Pancreas (tissue), 10 donors: ENCODE results near the gene ZNF93. TPM values are rescaled to one million over a fixed set of nuclear protein-coding genes. Genes with fewer than 3 reads are reported as not detected.
"Not testable (repeated sequence)": the region's sequence is repeated elsewhere in the genome, so short reads cannot be mapped to it uniquely, and the experiment has no call there.

Source experiments
- ATAC-seq, 4 donors: fragments of 200-7000 bp; cut with Tn5 transposase; one replicate each; pipeline versions ENCODE4 v1.8.0 to v1.9.1; 2020; ENCODE audit warnings: mild to moderate bottlenecking in 4 of 4, moderate library complexity in 4 of 4
- DNase-seq, 6 donors: peaks; one replicate each; pipeline ENCODE4 v3.0.0-alpha.2; 2020
- FAIRE-seq: peaks from 2 replicates; lab custom pipeline; 2012; peaks lifted over from hg19 to GRCh38; lab: Jason Lieb, UNC
- H3K27ac ChIP-seq, 4 donors: fragments of 200-600 bp; sonication (generic); 1 replicate in 3 of 4; 2 replicates in 1 of 4; pipeline versions ENCODE4 v1.5.0 to v1.8.0; 2020
- H3K27me3 ChIP-seq, 4 donors: fragments of 200-600 bp; one replicate each; pipeline ENCODE4 v1.8.0; 2021
- H3K36me3 ChIP-seq, 3 donors: fragments of 200-600 bp; sonication (generic) in 1 of 3; one replicate each; pipeline versions ENCODE4 v1.5.0 to v1.8.0; 2020 to 2021
- H3K4me1 ChIP-seq, 3 donors: fragments of 200-600 bp; one replicate each; pipeline ENCODE4 v1.8.0; 2021
- H3K4me3 ChIP-seq, 4 donors: fragments of 200-600 bp; sonication (generic) in 2 of 4; one replicate each; pipeline versions ENCODE4 v1.5.0 to v1.8.0; 2020 to 2021
- H3K9me3 ChIP-seq, 4 donors: fragments of 200-600 bp; one replicate each; pipeline ENCODE4 v1.8.0; 2021
- CTCF ChIP-seq, 4 donors: fragments of 200-600 bp; sonication (generic) in 3 of 4; IDR thresholded peaks; one replicate each; pipeline versions ENCODE4 v1.5.0 to v1.8.0; 2021; ENCODE audit warnings: antibody characterized with exemption in 4 of 4
- WGBS, 2 donors: extraction: QIAGEN DNeasy Blood & Tissue Kit; methylation state at CpG; one replicate each; pipeline ENCODE4 v1.1.7; 2013; 5-methylcytosine and 5-hydroxymethylcytosine counted together
- intact Hi-C, 3 donors: fragments of 100-400 bp; cut with DNase I; formaldehyde crosslinking; loops; one replicate each; pipeline versions ENCODE4 v1.11.1 to v1.14.2; 2022
- polyA plus RNA-seq, 2 donors: library from polyadenylated mRNA; stranded (reverse); fragments of 200-250 nt; gene quantifications; one replicate each; pipeline ENCODE4 v1.2.3, GENCODE V29; 2013
- total RNA-seq, 6 donors: library from RNA; stranded (reverse); fragmentation: NEBNext Ultra II Directional in 4 of 6; extraction: Animal tissue kit (Norgen Biotek cat#: 25700) in 4 of 6; gene quantifications; one replicate each; pipeline versions ENCODE4 v1.2.1 to v1.2.4, GENCODE V29; 2021 to 2023
- donor health status: healthy with polysubstance abuse.
- donor health status: DM: no; HTN: no; CAD: no; lungs with moderate emphysema.
- donor health status: DM: no; HTN: no; CAD: no.
- donor health status: control.
- donor health status: control.
- donor health status: Bipolar disorder and iron deficiency.
- donor health status: DM: yes; HTN: yes; CAD: no.
- donor health status: DM: no; HTN: no; CAD: no.
- donor health status: DM: no; HTN: no; CAD: no.
- donor health status: DM: yes; HTN: yes; CAD: no.

The ZNF93 gene
- total and polyA plus RNA-seq, 8 donors = 1.8 to 3.4 (median 2.7) TPM

- H3K36me3 ChIP-seq = peaks cover 0 to 26% (median 7%) of the 10 kb centered on the region in 3 donors
- ATAC-seq (no peak), DNase-seq (no peak), FAIRE-seq (peak; percentile 75)
- TF ChIP-seq CTCF (IDR thresholded peaks at IDR 0.05) = no peak
- H3K27me3 ChIP-seq = no peaks in the 10 kb centered on the region
- no peaks in the 10 kb centered on the region for H3K4me1 ChIP-seq
- no peak overlapping the region for H3K27ac ChIP-seq
- intact Hi-C loops = no loop called here
- 96 to 98% methylated on average over 1 of the region's 1 CpG for WGBS, 2 donors
- H3K4me3 ChIP-seq = no peak overlapping the region
- peaks cover 0 to 4% (median 0%) of the 10 kb centered on the region in 4 donors for H3K9me3 ChIP-seq
Measured at GRCh38 chr19:19884583-19884982, 16.2 kb upstream of the ZNF93 start.

GRCh38 chr19:19892055-19892941 lies 8.4 kb upstream of the ZNF93 start:
- H3K36me3 ChIP-seq = peaks cover 4 to 26% (median 16%) of the 10 kb centered on the region in 3 donors
- peaks cover 0 to 17% (median 6%) of the 10 kb centered on the region in 4 donors for H3K9me3 ChIP-seq
- 97 to 99% methylated on average over 3 of the region's 3 CpGs for WGBS, 2 donors
- H3K4me3 ChIP-seq, ATAC-seq, H3K4me1 ChIP-seq, H3K27me3 ChIP-seq, FAIRE-seq, intact Hi-C loops, H3K27ac ChIP-seq, DNase-seq: not testable (repeated sequence)

- H3K4me1 ChIP-seq = peaks cover 0 to 8% (median 4%) of the 10 kb centered on the region in 3 donors
- FAIRE-seq (no peak), ATAC-seq (peak; percentile 19 to 34 (median 30)), DNase-seq (peak in 1 of 6 donors; percentile 20)
- H3K27me3 ChIP-seq = no peaks in the 10 kb centered on the region
- 0% methylated on average over 9 of the region's 9 CpGs for WGBS, 2 donors
- intact Hi-C loops = no loop called here
- peak overlapping the region; percentile 39 to 62 (median 53) for H3K4me3 ChIP-seq
- H3K27ac ChIP-seq = peak overlapping the region; percentile 17 to 88 (median 66)
- no peaks in the 10 kb centered on the region for H3K36me3 ChIP-seq
- no peak for TF ChIP-seq CTCF (IDR thresholded peaks at IDR 0.05)
- H3K9me3 ChIP-seq = no peaks in the 10 kb centered on the region
Measured at GRCh38 chr19:19900139-19900728, 512 bp upstream of the ZNF93 start.

GRCh38 chr19:19907551-19907950 lies 6.8 kb downstream of the ZNF93 start:
- H3K4me3 ChIP-seq, H3K4me1 ChIP-seq, FAIRE-seq, H3K36me3 ChIP-seq, H3K27ac ChIP-seq, H3K27me3 ChIP-seq, ATAC-seq, DNase-seq, H3K9me3 ChIP-seq, intact Hi-C loops: not testable (repeated sequence)
- 67 to 80% methylated on average over 3 of the region's 3 CpGs for WGBS, 2 donors

GRCh38 chr19:19909654-19910053 lies 8.9 kb downstream of the ZNF93 start:
- 89 to 95% methylated on average over 2 of the region's 2 CpGs for WGBS, 2 donors
- H3K27ac ChIP-seq = no peak overlapping the region
- intact Hi-C loops = no loop called here
- no peaks in the 10 kb centered on the region for H3K4me1 ChIP-seq
- DNase-seq = no peak
- no peaks in the 10 kb centered on the region for H3K36me3 ChIP-seq
- no peaks in the 10 kb centered on the region for H3K27me3 ChIP-seq
- TF ChIP-seq CTCF (IDR thresholded peaks at IDR 0.05) = no peak
- no peak for FAIRE-seq
- ATAC-seq = no peak
- H3K4me3 ChIP-seq = no peak overlapping the region
- H3K9me3 ChIP-seq = no peaks in the 10 kb centered on the region
